ENCODE data around the gene PUS7L.
"Not testable (repeated sequence)": the region's sequence is repeated elsewhere in the genome, so short reads cannot be mapped to it uniquely, and the experiment has no call there.

The PUS7L gene

GRCh38 chr12:43733687-43734086 is 24.9 kb downstream of the PUS7L start:
- H3K27me3 Mint-ChIP-seq = no peaks in the 10 kb centered on the region
- DNase-seq = no peak
- H3K27ac Mint-ChIP-seq = no peak overlapping the region
- CTCF ChIA-PET = no interaction called here
- peaks cover 35% of the 10 kb centered on the region for H3K36me3 Mint-ChIP-seq
- no peak overlapping the region for H3K4me3 Mint-ChIP-seq
- no peaks in the 10 kb centered on the region for H3K9me3 Mint-ChIP-seq
- peaks cover 9% of the 10 kb centered on the region for H3K4me1 Mint-ChIP-seq

- CTCF ChIA-PET = interaction anchor here (1.0 kb wide), 1 partner anchor 286 kb away, joined by 3 read pairs; no protein-coding TSS in a partner anchor
- no peaks in the 10 kb centered on the region for H3K9me3 Mint-ChIP-seq
- H3K4me1 Mint-ChIP-seq = peaks cover 9% of the 10 kb centered on the region
- no peaks in the 10 kb centered on the region for H3K27me3 Mint-ChIP-seq
- H3K36me3 Mint-ChIP-seq = peaks cover 26% of the 10 kb centered on the region
- no peak overlapping the region for H3K27ac Mint-ChIP-seq
- H3K4me3 Mint-ChIP-seq = no peak overlapping the region
- no peak for DNase-seq
Measured at GRCh38 chr12:43730283-43730682, 28.3 kb downstream of the PUS7L start.

- peaks cover 21% of the 10 kb centered on the region for H3K36me3 Mint-ChIP-seq
- CTCF ChIA-PET = no interaction called here
- no peak overlapping the region for H3K27ac Mint-ChIP-seq
- H3K9me3 Mint-ChIP-seq = no peaks in the 10 kb centered on the region
- DNase-seq = no peak
- peaks cover 9% of the 10 kb centered on the region for H3K4me1 Mint-ChIP-seq
- H3K4me3 Mint-ChIP-seq = no peak overlapping the region
- no peaks in the 10 kb centered on the region for H3K27me3 Mint-ChIP-seq
Measured at GRCh38 chr12:43728698-43729097, 29.9 kb downstream of the PUS7L start.

- H3K27ac Mint-ChIP-seq = no peak overlapping the region
- DNase-seq = no peak
- H3K4me1 Mint-ChIP-seq = peaks cover 9% of the 10 kb centered on the region
- H3K4me3 Mint-ChIP-seq = no peak overlapping the region
- peaks cover 21% of the 10 kb centered on the region for H3K36me3 Mint-ChIP-seq
- no peaks in the 10 kb centered on the region for H3K9me3 Mint-ChIP-seq
- no peaks in the 10 kb centered on the region for H3K27me3 Mint-ChIP-seq
- CTCF ChIA-PET = interaction anchor here (0.7 kb wide), 1 partner anchor 1066 kb away, joined by 3 read pairs; no protein-coding TSS in a partner anchor
Measured at GRCh38 chr12:43728117-43728516, 30.5 kb downstream of the PUS7L start.

GRCh38 chr12:43723134-43723533 is 35.5 kb downstream of the PUS7L start:
- DNase-seq = no peak
- Mint-ChIP-seq H3K9me3 (no peaks in the 10 kb centered on the region), H3K27ac (no peak overlapping the region), H3K36me3 (peaks cover 3% of the 10 kb centered on the region), H3K27me3 (no peaks in the 10 kb centered on the region), H3K4me1 (no peaks in the 10 kb centered on the region), H3K4me3 (no peak overlapping the region)
- CTCF ChIA-PET = no interaction called here

- Mint-ChIP-seq H3K27ac (no peak overlapping the region), H3K9me3 (no peaks in the 10 kb centered on the region), H3K4me3 (no peak overlapping the region), H3K4me1 (no peaks in the 10 kb centered on the region), H3K36me3 (peaks cover 3% of the 10 kb centered on the region), H3K27me3 (no peaks in the 10 kb centered on the region)
- CTCF ChIA-PET = no interaction called here
- DNase-seq = no peak
Measured at GRCh38 chr12:43722621-43723020, 36.0 kb downstream of the PUS7L start.

- Mint-ChIP-seq H3K4me3 (no peak overlapping the region), H3K27me3 (no peaks in the 10 kb centered on the region), H3K9me3 (no peaks in the 10 kb centered on the region), H3K4me1 (no peaks in the 10 kb centered on the region), H3K36me3 (no peaks in the 10 kb centered on the region), H3K27ac (no peak overlapping the region)
- CTCF ChIA-PET = no interaction called here
- DNase-seq = no peak
Measured at GRCh38 chr12:43711348-43711747, 47.2 kb downstream of the PUS7L start.

GRCh38 chr12:43703772-43704171 is 54.8 kb downstream of the PUS7L start:
- H3K36me3 Mint-ChIP-seq, H3K4me1 Mint-ChIP-seq, DNase-seq, H3K4me3 Mint-ChIP-seq, CTCF ChIA-PET, H3K9me3 Mint-ChIP-seq, H3K27me3 Mint-ChIP-seq, H3K27ac Mint-ChIP-seq: not testable (repeated sequence)

- H3K27ac Mint-ChIP-seq, H3K9me3 Mint-ChIP-seq, H3K4me1 Mint-ChIP-seq, DNase-seq, H3K27me3 Mint-ChIP-seq, H3K36me3 Mint-ChIP-seq, H3K4me3 Mint-ChIP-seq: not testable (repeated sequence)
- CTCF ChIA-PET = interaction anchor here (0.7 kb wide), 1 partner anchor 234 kb away, joined by 3 read pairs; no protein-coding TSS in a partner anchor
Measured at GRCh38 chr12:43701194-43701593, 57.4 kb downstream of the PUS7L start.

- Mint-ChIP-seq H3K27me3 (peaks cover 8% of the 10 kb centered on the region), H3K9me3 (no peaks in the 10 kb centered on the region), H3K27ac (no peak overlapping the region), H3K36me3 (no peaks in the 10 kb centered on the region), H3K4me3 (no peak overlapping the region), H3K4me1 (peaks cover 2% of the 10 kb centered on the region)
- DNase-seq = no peak
- CTCF ChIA-PET = no interaction called here
Measured at GRCh38 chr12:43696154-43696553, 62.4 kb downstream of the PUS7L start.

- no peak overlapping the region for H3K4me3 Mint-ChIP-seq
- H3K27me3 Mint-ChIP-seq = peaks cover 8% of the 10 kb centered on the region
- H3K27ac Mint-ChIP-seq = no peak overlapping the region
- CTCF ChIA-PET = no interaction called here
- no peaks in the 10 kb centered on the region for H3K9me3 Mint-ChIP-seq
- H3K36me3 Mint-ChIP-seq = no peaks in the 10 kb centered on the region
- H3K4me1 Mint-ChIP-seq = no peaks in the 10 kb centered on the region
- DNase-seq = no peak
Measured at GRCh38 chr12:43694879-43695278, 63.7 kb downstream of the PUS7L start.

GRCh38 chr12:43692064-43692463 is 66.5 kb downstream of the PUS7L start:
- Mint-ChIP-seq H3K9me3 (no peaks in the 10 kb centered on the region), H3K4me1 (no peaks in the 10 kb centered on the region), H3K36me3 (no peaks in the 10 kb centered on the region), H3K27ac (no peak overlapping the region), H3K4me3 (no peak overlapping the region), H3K27me3 (peaks cover 5% of the 10 kb centered on the region)
- DNase-seq = no peak
- CTCF ChIA-PET = no interaction called here

GRCh38 chr12:43685491-43685890 is 73.1 kb downstream of the PUS7L start:
- H3K9me3 Mint-ChIP-seq, DNase-seq, CTCF ChIA-PET, H3K27ac Mint-ChIP-seq, H3K36me3 Mint-ChIP-seq, H3K4me1 Mint-ChIP-seq, H3K4me3 Mint-ChIP-seq, H3K27me3 Mint-ChIP-seq: not testable (repeated sequence)

- no peaks in the 10 kb centered on the region for H3K36me3 Mint-ChIP-seq
- no peaks in the 10 kb centered on the region for H3K4me1 Mint-ChIP-seq
- H3K27me3 Mint-ChIP-seq = no peaks in the 10 kb centered on the region
- peak; percentile 27 for DNase-seq
- H3K9me3 Mint-ChIP-seq = no peaks in the 10 kb centered on the region
- CTCF ChIA-PET = interaction anchor here (0.6 kb wide), 1 partner anchor 168 kb away, joined by 3 read pairs; no protein-coding TSS in a partner anchor
- no peak overlapping the region for H3K27ac Mint-ChIP-seq
- H3K4me3 Mint-ChIP-seq = no peak overlapping the region
Measured at GRCh38 chr12:43676183-43676813, 82.3 kb downstream of the PUS7L start.

GRCh38 chr12:43675048-43675904 is 83.3 kb downstream of the PUS7L start:
- no peak overlapping the region for H3K4me3 Mint-ChIP-seq
- no peaks in the 10 kb centered on the region for H3K4me1 Mint-ChIP-seq
- no peaks in the 10 kb centered on the region for H3K27me3 Mint-ChIP-seq
- no peaks in the 10 kb centered on the region for H3K36me3 Mint-ChIP-seq
- no peak overlapping the region for H3K27ac Mint-ChIP-seq
- no peaks in the 10 kb centered on the region for H3K9me3 Mint-ChIP-seq
- CTCF ChIA-PET = no interaction called here
- no peak for DNase-seq
